Measurements from ENCODE around the gene IL1RAP.

The IL1RAP gene

GRCh38 chr3:190502946-190503345, 10.9 kb upstream of the IL1RAP start:
- TF ChIP-seq CTCF (IDR thresholded peaks at IDR 0.05; ENCODE audit: insufficient read depth, low read length) (no peak), SPI1 (IDR thresholded peaks at IDR 0.05; ENCODE audit: borderline replicate concordance, low read depth) (no peak), POLR2AphosphoS5 (IDR thresholded peaks at IDR 0.05; ENCODE audit: low read depth) (no peak), REST (IDR thresholded peaks at IDR 0.05; ENCODE audit: insufficient replicate concordance, low read depth) (no peak), GABPA (IDR thresholded peaks at IDR 0.05; ENCODE audit: low read depth) (no peak)
- DNase-seq (ENCODE audit: low read depth in 1 of 2, low spot score in 1 of 2) = no peak

GRCh38 chr3:190504354-190505125, 9.3 kb upstream of the IL1RAP start:
- TF ChIP-seq POLR2AphosphoS5 (IDR thresholded peaks at IDR 0.05; ENCODE audit: low read depth) = no peak
- no peak for TF ChIP-seq GABPA (IDR thresholded peaks at IDR 0.05; ENCODE audit: low read depth)
- no peak for TF ChIP-seq REST (IDR thresholded peaks at IDR 0.05; ENCODE audit: insufficient replicate concordance, low read depth)
- no peak for TF ChIP-seq CTCF (IDR thresholded peaks at IDR 0.05; ENCODE audit: insufficient read depth, low read length)
- peak; percentile 23; the same call in 1 of the 2 replicates for TF ChIP-seq SPI1 (IDR thresholded peaks at IDR 0.05; ENCODE audit: borderline replicate concordance, low read depth)
- peak in 1 of 2 experiments; percentile 54 for DNase-seq (ENCODE audit: low read depth in 1 of 2, low spot score in 1 of 2)
- H3K27ac ChIP-seq (replicated peaks) = no peak overlapping the region

More at GRCh38 chr3:190502946-190503345, 10.9 kb upstream of the IL1RAP start:
- H3K4me3 ChIP-seq (replicated peaks; ENCODE audit: insufficient read depth, low read length) = no peak overlapping the region
- no peaks in the 10 kb centered on the region for H3K27me3 ChIP-seq (ENCODE audit: insufficient read depth, poor library complexity, severe bottlenecking)
- H3K27ac ChIP-seq (replicated peaks) = no peak overlapping the region

GRCh38 chr3:190505381-190506003, 8.4 kb upstream of the IL1RAP start:
- Histone ChIP-seq H3K27ac (replicated peaks) (no peak overlapping the region), H3K4me3 (replicated peaks; ENCODE audit: insufficient read depth, low read length) (no peak overlapping the region), H3K27me3 (ENCODE audit: insufficient read depth, poor library complexity, severe bottlenecking) (no peaks in the 10 kb centered on the region)
- no peak for TF ChIP-seq REST (IDR thresholded peaks at IDR 0.05; ENCODE audit: insufficient replicate concordance, low read depth)
- TF ChIP-seq GABPA (IDR thresholded peaks at IDR 0.05; ENCODE audit: low read depth) = no peak
- no peak for TF ChIP-seq POLR2AphosphoS5 (IDR thresholded peaks at IDR 0.05; ENCODE audit: low read depth)
- TF ChIP-seq SPI1 (IDR thresholded peaks at IDR 0.05; ENCODE audit: borderline replicate concordance, low read depth) = no peak
- TF ChIP-seq CTCF (IDR thresholded peaks at IDR 0.05; ENCODE audit: insufficient read depth, low read length) = no peak
- DNase-seq (ENCODE audit: low read depth in 1 of 2, low spot score in 1 of 2) = no peak

More at GRCh38 chr3:190504354-190505125, 9.3 kb upstream of the IL1RAP start:
- Histone ChIP-seq H3K4me3 (replicated peaks; ENCODE audit: insufficient read depth, low read length) (no peak overlapping the region), H3K27me3 (ENCODE audit: insufficient read depth, poor library complexity, severe bottlenecking) (no peaks in the 10 kb centered on the region)
